ENCODE data around the gene ADCY6. TPM values are rescaled to one million over a fixed set of nuclear protein-coding genes. Genes with fewer than 3 reads are reported as not detected.

ADCY6 gene
- total RNA-seq, 1 donor from 2014 or later, result 0.78 TPM

DNA sequence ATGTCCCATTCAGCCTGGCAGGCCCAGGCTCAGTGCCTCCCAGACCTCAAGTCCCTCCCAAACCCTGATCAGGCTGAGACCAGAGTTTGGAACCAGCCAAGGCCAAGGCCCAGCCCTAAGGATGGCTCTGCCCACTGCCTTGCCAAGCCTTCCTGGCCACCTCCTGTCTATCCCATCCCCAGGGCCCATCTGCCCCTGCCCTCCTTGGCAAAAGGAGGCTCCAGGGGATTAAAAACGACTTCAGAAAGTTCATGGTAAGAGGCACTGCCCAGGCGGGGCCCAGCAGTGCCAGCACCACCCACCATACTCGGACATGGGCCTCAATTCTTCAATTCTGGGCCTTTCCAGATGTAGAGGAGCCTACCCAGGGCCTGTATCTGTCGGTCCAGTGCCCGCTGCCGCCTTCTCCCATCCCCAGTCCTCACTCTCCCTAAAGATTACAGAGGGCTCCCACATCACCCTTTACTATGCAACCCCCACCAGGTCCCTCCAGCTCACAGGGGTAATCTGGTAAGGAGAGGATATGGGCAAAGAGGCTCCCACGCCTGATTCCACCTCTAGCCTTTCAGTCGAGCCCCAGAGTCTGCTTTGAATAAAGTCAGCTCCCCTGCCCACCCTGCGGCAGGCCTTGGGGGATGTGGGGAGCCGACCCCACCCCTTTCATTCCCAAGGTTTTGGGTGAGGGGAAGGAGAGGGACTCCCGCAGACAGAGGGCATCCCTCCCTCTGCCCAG is 932 bp downstream of the ADCY6 start:
- Mint-ChIP-seq H3K4me1 (ENCODE audit: low read depth) (no peaks in the 10 kb centered on the region), H3K4me3 (peak overlapping the region; percentile 43), H3K27me3 (ENCODE audit: insufficient read depth) (peaks cover 49% of the 10 kb centered on the region), H3K27ac (no peak overlapping the region), H3K9me3 (no peaks in the 10 kb centered on the region), H3K36me3 (ENCODE audit: low read depth) (no peaks in the 10 kb centered on the region)
- intact Hi-C loops (cut with micrococcal nuclease), result no loop called here
- DNase-seq (ENCODE audit: low spot score), result no peak

DNA sequence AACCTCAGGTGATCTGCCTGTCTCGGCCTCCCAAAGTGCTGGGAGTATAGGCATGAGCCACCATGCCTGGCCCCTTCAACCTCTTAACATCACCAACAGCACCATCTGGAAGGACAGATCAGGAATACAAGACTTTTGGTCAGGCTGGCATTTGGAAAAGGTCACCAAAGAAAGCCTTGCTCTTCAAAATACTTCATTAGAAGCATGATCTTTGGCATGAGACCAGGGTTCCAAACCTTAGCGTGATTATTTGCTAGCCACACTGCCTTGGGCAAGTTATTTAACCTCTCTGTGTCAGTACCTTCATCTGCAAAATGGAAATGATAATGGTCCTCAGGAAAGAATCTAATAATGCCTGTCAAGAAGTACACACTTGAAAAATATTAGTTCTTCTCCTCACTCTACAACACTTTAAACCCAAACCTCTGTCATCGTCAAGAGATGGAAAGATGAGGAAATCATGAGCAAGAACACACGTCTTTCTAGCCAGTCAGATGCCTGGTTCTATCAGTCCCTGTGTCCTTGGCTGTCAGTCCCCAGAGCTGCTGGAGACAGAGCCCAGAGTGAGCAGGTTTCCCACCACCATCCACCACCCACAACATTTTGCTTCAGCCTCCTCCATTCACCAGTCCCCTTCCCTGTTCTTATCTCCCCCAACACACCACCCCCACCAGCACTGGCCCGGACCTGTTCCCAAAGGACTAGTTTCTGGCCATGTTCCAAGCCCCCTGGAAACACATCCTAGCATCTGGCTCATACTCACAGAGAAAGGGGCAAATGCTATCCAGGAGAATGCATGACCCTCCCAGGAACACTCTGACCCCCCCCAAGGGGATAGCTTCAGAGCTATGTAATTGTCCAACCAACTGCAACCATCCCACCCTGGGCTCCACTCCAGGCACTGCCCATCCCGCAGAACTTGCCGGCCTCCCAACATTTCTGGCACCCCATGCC is 2.0 kb downstream of the ADCY6 start:
- H3K36me3 Mint-ChIP-seq (ENCODE audit: low read depth), result no peaks in the 10 kb centered on the region
- no peak overlapping the region for H3K27ac Mint-ChIP-seq
- intact Hi-C loops (cut with micrococcal nuclease), result no loop called here
- no peaks in the 10 kb centered on the region for H3K9me3 Mint-ChIP-seq
- no peak for DNase-seq (ENCODE audit: low spot score)
- peaks cover 46% of the 10 kb centered on the region for H3K27me3 Mint-ChIP-seq (ENCODE audit: insufficient read depth)
- H3K4me3 Mint-ChIP-seq, result no peak overlapping the region
- H3K4me1 Mint-ChIP-seq (ENCODE audit: low read depth), result no peaks in the 10 kb centered on the region

DNA sequence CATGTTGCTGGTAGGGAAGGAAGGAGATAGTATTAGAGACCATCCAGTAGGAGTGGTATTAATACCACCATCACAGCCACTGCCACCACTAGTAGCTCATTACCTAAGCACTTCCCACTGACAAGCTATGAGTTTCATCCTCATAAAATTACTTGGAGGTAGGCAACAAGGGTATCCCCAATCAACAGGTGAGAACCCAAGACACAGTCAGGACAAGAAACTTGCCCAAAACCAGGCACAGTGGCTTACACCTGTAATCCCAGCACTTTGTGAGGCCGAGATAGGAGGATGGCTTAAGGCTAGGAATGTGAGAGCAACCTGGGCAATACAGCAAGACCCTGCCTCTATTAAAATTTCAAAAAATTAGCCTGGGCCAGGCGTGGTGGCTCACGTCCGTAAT is 5.5 kb downstream of the ADCY6 start:
- no peaks in the 10 kb centered on the region for H3K36me3 Mint-ChIP-seq (ENCODE audit: low read depth)
- intact Hi-C loops (cut with micrococcal nuclease), result no loop called here
- H3K4me3 Mint-ChIP-seq, result no peak overlapping the region
- H3K4me1 Mint-ChIP-seq (ENCODE audit: low read depth), result no peaks in the 10 kb centered on the region
- no peaks in the 10 kb centered on the region for H3K9me3 Mint-ChIP-seq
- no peak overlapping the region for H3K27ac Mint-ChIP-seq
- H3K27me3 Mint-ChIP-seq (ENCODE audit: insufficient read depth), result peaks cover 34% of the 10 kb centered on the region
- DNase-seq (ENCODE audit: low spot score), result no peak

DNA sequence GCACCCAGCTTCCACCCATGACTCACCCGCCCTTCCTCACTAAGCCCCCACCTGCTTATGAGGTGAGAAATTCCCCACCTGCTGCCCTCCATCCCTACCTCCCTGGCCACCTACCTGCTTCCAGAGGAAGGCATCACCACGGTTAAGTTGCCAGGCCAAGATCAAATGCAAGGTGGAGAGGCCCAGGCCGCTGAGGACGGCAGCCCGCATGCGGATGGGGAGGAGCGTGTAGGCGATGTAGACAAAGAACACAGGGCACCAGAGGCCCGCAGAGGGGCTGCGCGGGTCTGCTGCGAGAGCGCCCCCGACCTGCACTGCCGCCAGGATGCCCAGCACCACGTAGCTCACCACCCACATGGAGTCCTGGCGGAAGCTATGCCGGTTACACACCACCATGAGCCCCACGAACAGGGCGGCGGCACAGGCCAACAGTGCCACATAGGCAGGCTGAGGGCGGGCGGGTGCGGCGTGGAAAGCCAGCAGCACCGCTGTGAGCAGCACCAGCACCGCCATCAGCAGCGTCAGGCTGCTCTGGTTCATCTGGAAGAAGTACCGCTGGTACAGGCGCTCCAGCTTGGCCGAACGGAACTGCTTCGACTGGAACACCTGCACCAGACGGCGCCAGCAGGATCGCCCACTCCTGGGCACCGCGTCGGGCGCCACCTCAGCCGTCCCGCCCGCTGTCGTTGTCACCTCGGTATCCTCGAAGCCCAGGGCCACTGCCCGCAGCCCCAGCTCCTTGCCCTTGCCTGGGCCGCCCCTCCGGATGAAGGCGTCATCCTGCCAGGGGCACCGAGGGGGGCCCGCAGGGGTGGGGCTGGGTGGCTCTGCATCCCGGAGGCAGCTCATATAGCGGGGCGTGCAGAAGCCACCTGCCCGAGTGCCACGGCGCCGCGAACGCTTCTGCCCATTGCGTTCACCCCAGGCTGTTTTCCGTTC is 6.2 kb downstream of the ADCY6 start:
- peaks cover 29% of the 10 kb centered on the region for H3K27me3 Mint-ChIP-seq (ENCODE audit: insufficient read depth)
- H3K4me3 Mint-ChIP-seq, result no peak overlapping the region
- DNase-seq (ENCODE audit: low spot score), result no peak
- H3K27ac Mint-ChIP-seq, result no peak overlapping the region
- no peaks in the 10 kb centered on the region for H3K9me3 Mint-ChIP-seq
- H3K4me1 Mint-ChIP-seq (ENCODE audit: low read depth), result no peaks in the 10 kb centered on the region
- no peaks in the 10 kb centered on the region for H3K36me3 Mint-ChIP-seq (ENCODE audit: low read depth)
- intact Hi-C loops (cut with micrococcal nuclease), result no loop called here

DNA sequence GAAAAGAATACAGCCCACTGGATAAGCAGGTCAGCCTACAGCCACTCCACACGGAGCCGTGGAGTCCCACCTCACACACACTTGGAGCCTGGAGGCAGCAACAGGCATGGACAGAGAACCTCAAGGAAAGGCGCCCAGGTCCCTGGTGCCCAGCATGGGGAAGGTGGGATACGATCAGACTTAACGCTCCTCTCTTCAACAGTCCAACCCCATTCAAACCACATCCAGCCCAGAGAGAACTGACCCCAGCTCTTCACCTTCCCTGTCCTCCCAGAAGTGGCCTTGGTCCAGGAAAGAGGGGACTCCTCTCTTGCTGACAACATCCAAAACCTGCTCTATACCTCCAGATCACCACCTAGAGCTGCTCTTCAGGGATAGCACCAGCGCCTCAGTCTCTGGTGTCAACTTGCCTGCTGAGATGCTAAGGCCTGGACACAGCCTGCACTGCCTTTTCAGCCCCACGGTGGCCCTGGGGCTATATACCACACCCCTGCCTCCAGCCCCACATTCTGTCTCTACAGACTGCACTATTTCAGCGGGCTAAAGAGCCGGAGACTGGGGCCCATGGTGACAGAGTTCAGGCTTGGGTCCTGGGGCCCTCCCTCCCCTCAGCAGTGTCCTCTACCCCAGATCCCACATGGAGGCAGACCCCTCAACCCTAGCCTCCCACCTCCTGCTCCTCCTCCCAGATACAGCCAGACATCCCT is 7.0 kb downstream of the ADCY6 start:
- Mint-ChIP-seq H3K27me3 (ENCODE audit: insufficient read depth) (peaks cover 23% of the 10 kb centered on the region), H3K27ac (no peak overlapping the region), H3K4me1 (ENCODE audit: low read depth) (no peaks in the 10 kb centered on the region), H3K4me3 (no peak overlapping the region), H3K36me3 (ENCODE audit: low read depth) (no peaks in the 10 kb centered on the region), H3K9me3 (no peaks in the 10 kb centered on the region)
- intact Hi-C loops (cut with micrococcal nuclease), result no loop called here
- no peak for DNase-seq (ENCODE audit: low spot score)

DNA sequence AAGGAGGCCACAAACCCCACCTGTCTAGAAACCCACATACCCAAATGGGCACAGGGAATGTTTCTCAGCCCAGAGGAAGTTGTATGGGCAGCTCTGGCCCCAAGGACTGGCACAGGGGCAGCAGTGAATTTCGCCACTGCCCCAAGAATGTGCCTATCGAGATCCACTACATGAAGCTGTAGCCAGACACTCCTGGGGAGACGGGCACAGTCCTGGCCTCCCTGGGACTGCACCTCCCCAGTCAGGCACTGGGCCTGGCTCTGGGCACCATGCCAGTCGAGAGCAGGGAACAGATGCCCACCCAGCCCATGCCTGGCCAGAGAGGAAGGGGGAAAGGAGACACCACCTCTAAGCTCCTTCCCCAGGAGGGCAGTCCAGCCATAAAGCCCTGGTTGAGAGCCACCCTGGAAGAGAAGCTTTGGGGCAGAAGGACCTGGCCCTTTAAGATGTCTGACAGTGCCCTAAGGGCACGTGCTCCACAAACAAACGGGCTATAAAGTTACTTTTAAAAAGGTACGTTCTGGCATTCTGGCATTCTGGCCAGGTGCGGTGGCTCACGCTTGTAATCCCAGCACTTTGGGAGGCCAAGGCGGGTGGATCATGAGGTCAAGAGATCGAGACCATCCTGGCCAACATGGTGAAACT is 8.4 kb downstream of the ADCY6 start:
- Mint-ChIP-seq H3K27me3 (ENCODE audit: insufficient read depth) (peaks cover 11% of the 10 kb centered on the region), H3K27ac (no peak overlapping the region), H3K4me3 (no peak overlapping the region), H3K4me1 (ENCODE audit: low read depth) (no peaks in the 10 kb centered on the region), H3K9me3 (no peaks in the 10 kb centered on the region), H3K36me3 (ENCODE audit: low read depth) (no peaks in the 10 kb centered on the region)
- intact Hi-C loops (cut with micrococcal nuclease), result no loop called here
- no peak for DNase-seq (ENCODE audit: low spot score)

DNA sequence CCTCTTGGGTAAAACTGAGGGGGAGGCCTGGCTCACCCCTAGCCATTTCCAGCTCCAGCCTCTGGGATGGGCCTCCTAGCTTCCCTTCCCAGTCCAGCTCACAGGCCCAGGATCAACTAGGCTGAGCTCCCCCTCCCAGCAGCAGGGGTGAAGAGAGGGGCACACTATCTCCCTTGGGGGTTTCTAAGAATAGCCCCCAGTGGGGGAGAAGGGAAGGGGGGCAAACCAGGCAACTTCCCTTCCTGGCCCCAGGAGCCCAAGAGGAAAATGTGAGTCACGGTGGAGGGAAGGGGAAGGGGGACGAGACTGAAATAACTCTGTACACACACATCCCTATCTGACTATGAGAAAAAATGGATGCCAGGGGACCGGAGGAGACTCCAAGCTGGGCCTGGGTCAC is 9.0 kb downstream of the ADCY6 start:
- peaks cover 8% of the 10 kb centered on the region for H3K27me3 Mint-ChIP-seq (ENCODE audit: insufficient read depth)
- no peaks in the 10 kb centered on the region for H3K9me3 Mint-ChIP-seq
- H3K27ac Mint-ChIP-seq, result no peak overlapping the region
- intact Hi-C loops (cut with micrococcal nuclease), result no loop called here
- no peak overlapping the region for H3K4me3 Mint-ChIP-seq
- no peaks in the 10 kb centered on the region for H3K4me1 Mint-ChIP-seq (ENCODE audit: low read depth)
- no peak for DNase-seq (ENCODE audit: low spot score)
- no peaks in the 10 kb centered on the region for H3K36me3 Mint-ChIP-seq (ENCODE audit: low read depth)

DNA sequence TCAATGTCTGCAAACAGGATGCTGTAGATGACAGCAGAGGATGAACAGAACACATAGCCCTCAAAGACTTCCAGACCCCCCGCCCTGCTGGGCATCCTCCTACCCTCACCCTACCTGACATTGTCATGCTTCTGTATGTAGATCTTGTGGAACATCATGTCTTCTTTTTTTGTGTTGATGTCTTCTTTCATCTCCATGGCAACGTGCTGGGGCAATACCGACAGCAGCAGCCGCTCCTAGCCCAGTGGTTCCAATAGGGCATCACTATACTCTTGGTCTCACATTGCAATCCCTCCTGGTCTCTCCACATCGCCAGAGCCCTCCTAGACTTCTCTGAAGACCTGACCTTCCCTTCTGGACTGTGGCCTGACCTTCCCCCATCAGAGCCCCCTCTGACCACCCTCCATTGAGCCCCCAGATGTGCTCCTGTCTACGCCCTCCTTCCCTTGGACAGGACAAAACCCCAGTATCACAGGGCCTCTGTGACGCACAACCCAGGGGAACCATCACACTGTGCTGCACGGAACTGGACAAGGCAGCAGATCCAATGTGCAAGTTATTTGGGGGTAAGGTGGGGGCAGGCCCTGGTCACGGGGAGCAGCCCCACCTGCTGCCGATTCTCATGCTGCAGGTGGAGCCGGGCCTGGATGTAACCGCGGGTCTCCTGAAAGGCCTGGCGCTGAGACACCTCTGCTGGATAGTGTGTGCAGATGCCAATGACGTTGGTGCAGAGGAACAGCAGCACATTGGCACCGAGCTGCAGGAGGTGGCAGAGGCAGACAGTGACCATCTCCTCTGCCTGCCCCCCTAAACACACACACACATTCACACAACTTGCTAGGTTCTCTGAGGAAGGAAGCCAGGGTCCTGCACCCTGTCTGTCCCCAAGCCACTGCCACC is 11.1 kb downstream of the ADCY6 start:
- Mint-ChIP-seq H3K9me3 (no peaks in the 10 kb centered on the region), H3K4me1 (ENCODE audit: low read depth) (no peaks in the 10 kb centered on the region), H3K27me3 (ENCODE audit: insufficient read depth) (peaks cover 14% of the 10 kb centered on the region), H3K27ac (no peak overlapping the region), H3K36me3 (ENCODE audit: low read depth) (no peaks in the 10 kb centered on the region), H3K4me3 (no peak overlapping the region)
- intact Hi-C loops (cut with micrococcal nuclease), result no loop called here
- no peak for DNase-seq (ENCODE audit: low spot score)

DNA sequence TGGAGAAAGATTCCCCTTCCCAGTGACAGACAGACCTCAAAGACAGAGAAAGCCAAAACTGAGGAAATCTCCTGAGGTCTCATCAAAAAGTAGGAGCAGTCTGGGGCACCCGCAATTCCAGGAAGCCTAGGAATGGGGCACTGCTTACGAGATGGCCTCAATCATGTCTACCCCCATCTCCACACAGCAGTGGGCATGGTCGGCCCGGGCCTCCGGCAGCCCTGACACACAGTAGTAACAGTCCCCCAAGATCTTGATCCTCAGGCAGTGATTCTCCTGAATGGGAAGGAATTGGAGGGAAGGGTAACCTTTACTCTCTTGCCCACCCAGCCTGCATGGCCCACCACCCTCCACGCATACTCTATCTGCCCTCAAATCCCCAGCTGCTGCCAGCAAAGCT is 11.9 kb downstream of the ADCY6 start:
- H3K36me3 Mint-ChIP-seq (ENCODE audit: low read depth), result no peaks in the 10 kb centered on the region
- no peaks in the 10 kb centered on the region for H3K4me1 Mint-ChIP-seq (ENCODE audit: low read depth)
- no peak overlapping the region for H3K4me3 Mint-ChIP-seq
- intact Hi-C loops (cut with micrococcal nuclease), result no loop called here
- H3K27me3 Mint-ChIP-seq (ENCODE audit: insufficient read depth), result peaks cover 15% of the 10 kb centered on the region
- no peak for DNase-seq (ENCODE audit: low spot score)
- no peak overlapping the region for H3K27ac Mint-ChIP-seq
- H3K9me3 Mint-ChIP-seq, result no peaks in the 10 kb centered on the region

DNA sequence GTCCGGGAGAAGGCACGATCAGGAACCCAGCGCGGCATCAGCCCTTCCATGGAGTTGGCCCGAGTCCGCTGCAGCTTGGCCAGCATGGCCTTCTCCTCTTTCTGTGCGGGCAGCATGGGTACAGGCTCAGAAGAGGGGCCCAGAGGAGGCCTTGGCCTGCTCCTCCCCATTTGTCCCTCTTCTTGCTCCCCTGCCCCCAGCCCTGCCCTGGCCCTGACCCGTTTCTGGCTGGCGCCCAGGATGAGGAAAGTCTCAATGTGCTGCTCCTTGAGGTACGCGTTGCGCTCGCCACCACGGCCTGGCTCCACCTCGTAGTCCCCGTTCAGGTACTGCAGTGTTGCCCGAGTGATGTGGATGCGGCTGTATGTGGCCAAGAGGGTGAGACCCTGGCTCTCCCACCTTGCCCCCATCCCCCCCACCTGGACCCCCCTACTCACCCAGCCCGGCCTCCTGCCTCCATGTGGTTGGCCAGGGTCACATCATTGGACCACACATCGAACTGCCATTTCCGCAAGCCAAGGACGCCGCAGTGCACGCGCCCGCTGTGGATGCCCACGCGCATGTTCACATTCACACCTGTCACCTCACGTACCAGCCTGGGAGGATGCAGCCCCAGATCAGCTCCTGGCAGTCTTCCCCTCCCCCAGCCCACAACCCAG is 12.8 kb downstream of the ADCY6 start:
- Mint-ChIP-seq H3K27ac (no peak overlapping the region), H3K4me1 (ENCODE audit: low read depth) (no peaks in the 10 kb centered on the region), H3K36me3 (ENCODE audit: low read depth) (no peaks in the 10 kb centered on the region), H3K4me3 (no peak overlapping the region), H3K27me3 (ENCODE audit: insufficient read depth) (peaks cover 14% of the 10 kb centered on the region), H3K9me3 (no peaks in the 10 kb centered on the region)
- no peak for DNase-seq (ENCODE audit: low spot score)
- intact Hi-C loops (cut with micrococcal nuclease), result no loop called here

DNA sequence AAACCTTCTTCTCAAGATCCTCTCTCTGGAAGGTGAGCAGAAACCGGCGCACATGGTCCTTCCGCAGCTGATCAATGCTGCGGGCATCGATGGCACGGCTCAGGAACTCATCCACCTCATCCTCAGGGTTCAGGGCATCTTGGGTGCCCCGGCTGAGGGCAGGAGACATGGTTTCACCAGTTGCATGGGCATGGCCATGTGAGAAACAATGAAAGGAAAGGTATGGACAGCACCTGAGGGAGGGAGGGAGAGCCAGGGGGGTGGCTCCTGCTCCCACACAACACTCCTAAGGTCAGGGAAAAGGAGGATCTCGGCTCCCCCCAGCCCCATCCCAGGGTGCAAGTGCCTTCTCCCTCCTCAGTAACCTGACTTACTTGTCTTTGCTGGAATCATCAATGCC is 13.6 kb downstream of the ADCY6 start:
- no peak overlapping the region for H3K4me3 Mint-ChIP-seq

More for the DNA sequence above, 13.6 kb downstream of the ADCY6 start:
- no peaks in the 10 kb centered on the region for H3K9me3 Mint-ChIP-seq
- intact Hi-C loops (cut with micrococcal nuclease), result no loop called here
- no peaks in the 10 kb centered on the region for H3K4me1 Mint-ChIP-seq (ENCODE audit: low read depth)
- H3K27me3 Mint-ChIP-seq (ENCODE audit: insufficient read depth), result peaks cover 14% of the 10 kb centered on the region
- no peak for DNase-seq (ENCODE audit: low spot score)
- H3K36me3 Mint-ChIP-seq (ENCODE audit: low read depth), result no peaks in the 10 kb centered on the region
- H3K27ac Mint-ChIP-seq, result no peak overlapping the region
